Measurements from ENCODE around the gene SNX13.

The SNX13 gene

GRCh38 chr7:17769918-17770317 is 170.4 kb downstream of the SNX13 start:
- Histone ChIP-seq H3K27me3 (replicated peaks in 2 of 5; ENCODE audit: control insufficient read depth in 4 of 5, insufficient read depth in 5 of 5, low read length in 4 of 5) (no peaks in the 10 kb centered on the region), H3K27ac (ENCODE audit: insufficient read depth in 1 of 2, low read depth in 1 of 2, low read length in 2 of 2, poor library complexity in 1 of 2, severe bottlenecking in 2 of 2) (no peak overlapping the region), H3K4me3 (ENCODE audit: control insufficient read depth in 1 of 7, extremely low read depth in 1 of 7, insufficient read depth in 4 of 7, low read depth in 2 of 7, low read length in 6 of 7) (no peak overlapping the region), H3K36me3 (ENCODE audit: control insufficient read depth in 4 of 4, insufficient read depth in 4 of 4, low read length in 3 of 4) (no peaks in the 10 kb centered on the region), H3K9me3 (ENCODE audit: control extremely low read depth in 1 of 5, control insufficient read depth in 4 of 5, insufficient read depth in 2 of 5, low read depth in 1 of 5, low read length in 4 of 5) (no peaks in the 10 kb centered on the region), H3K4me1 (ENCODE audit: control extremely low read depth in 1 of 4, control insufficient read depth in 4 of 4, insufficient read depth in 4 of 4, low read length in 3 of 4) (peaks cover 3 to 21% (median 7%) of the 10 kb centered on the region in 4 experiments)
- DNase-seq: peak; percentile 74 to 89 (median 89)
- CTCF ChIA-PET: interaction anchor here (0.9 to 2.5 kb wide), 20 partner anchors 11 to 581 kb away, joined by 3 to 10 read pairs (median 4); no protein-coding TSS in a partner anchor
- no CpG with 5 or more reads among the region's 2 CpGs for WGBS (ENCODE audit: insufficient coverage)
- POLR2A ChIA-PET: no interaction called here

GRCh38 chr7:17758008-17758407 is 182.3 kb downstream of the SNX13 start:
- 100% methylated on average over 3 of the region's 3 CpGs for WGBS (ENCODE audit: insufficient coverage)
- POLR2A ChIA-PET: no interaction called here
- Histone ChIP-seq H3K36me3 (ENCODE audit: control insufficient read depth in 4 of 4, insufficient read depth in 4 of 4, low read length in 3 of 4) (no peaks in the 10 kb centered on the region), H3K27me3 (replicated peaks in 2 of 5; ENCODE audit: control insufficient read depth in 4 of 5, insufficient read depth in 5 of 5, low read length in 4 of 5) (no peaks in the 10 kb centered on the region), H3K27ac (ENCODE audit: insufficient read depth in 1 of 2, low read depth in 1 of 2, low read length in 2 of 2, poor library complexity in 1 of 2, severe bottlenecking in 2 of 2) (no peak overlapping the region), H3K4me3 (ENCODE audit: control insufficient read depth in 1 of 7, extremely low read depth in 1 of 7, insufficient read depth in 4 of 7, low read depth in 2 of 7, low read length in 6 of 7) (no peak overlapping the region), H3K9me3 (ENCODE audit: control extremely low read depth in 1 of 5, control insufficient read depth in 4 of 5, insufficient read depth in 2 of 5, low read depth in 1 of 5, low read length in 4 of 5) (peaks cover under 1 to 11% (median 4%) of the 10 kb centered on the region in 5 experiments), H3K4me1 (ENCODE audit: control extremely low read depth in 1 of 4, control insufficient read depth in 4 of 4, insufficient read depth in 4 of 4, low read length in 3 of 4) (no peaks in the 10 kb centered on the region)
- DNase-seq: no peak
- CTCF ChIA-PET: interaction anchor here (1.9 kb wide), 1 partner anchor 12 kb away, joined by 5 read pairs; no protein-coding TSS in a partner anchor

- H3K27ac ChIP-seq (ENCODE audit: insufficient read depth in 1 of 2, low read depth in 1 of 2, low read length in 2 of 2, poor library complexity in 1 of 2, severe bottlenecking in 2 of 2): no peak overlapping the region
- no CpG with 5 or more reads among the region's 2 CpGs for WGBS (ENCODE audit: insufficient coverage)
Measured at GRCh38 chr7:17746020-17746530, 194.2 kb downstream of the SNX13 start.

GRCh38 chr7:17745610-17746009 is 194.7 kb downstream of the SNX13 start:
- H3K27me3 ChIP-seq (replicated peaks in 2 of 5; ENCODE audit: control insufficient read depth in 4 of 5, insufficient read depth in 5 of 5, low read length in 4 of 5): no peaks in the 10 kb centered on the region
- peak in 1 of 3 donors; percentile 35 for DNase-seq
- H3K4me1 ChIP-seq (ENCODE audit: control extremely low read depth in 1 of 4, control insufficient read depth in 4 of 4, insufficient read depth in 4 of 4, low read length in 3 of 4): peaks cover 0 to 17% (median 5%) of the 10 kb centered on the region in 4 experiments
- H3K4me3 ChIP-seq (ENCODE audit: control insufficient read depth in 1 of 7, extremely low read depth in 1 of 7, insufficient read depth in 4 of 7, low read depth in 2 of 7, low read length in 6 of 7): no peak overlapping the region
- H3K36me3 ChIP-seq (ENCODE audit: control insufficient read depth in 4 of 4, insufficient read depth in 4 of 4, low read length in 3 of 4): no peaks in the 10 kb centered on the region
- ChIA-PET POLR2A (no interaction called here), CTCF (interaction anchor here (1.5 kb wide), 1 partner anchor 14 kb away, joined by 3 read pairs; no protein-coding TSS in a partner anchor)
- no peaks in the 10 kb centered on the region for H3K9me3 ChIP-seq (ENCODE audit: control extremely low read depth in 1 of 5, control insufficient read depth in 4 of 5, insufficient read depth in 2 of 5, low read depth in 1 of 5, low read length in 4 of 5)
- no peak overlapping the region for H3K27ac ChIP-seq (ENCODE audit: insufficient read depth in 1 of 2, low read depth in 1 of 2, low read length in 2 of 2, poor library complexity in 1 of 2, severe bottlenecking in 2 of 2)

More at GRCh38 chr7:17746020-17746530, 194.2 kb downstream of the SNX13 start:
- Histone ChIP-seq H3K4me1 (ENCODE audit: control extremely low read depth in 1 of 4, control insufficient read depth in 4 of 4, insufficient read depth in 4 of 4, low read length in 3 of 4) (peaks cover 0 to 17% (median 5%) of the 10 kb centered on the region in 4 experiments), H3K9me3 (ENCODE audit: control extremely low read depth in 1 of 5, control insufficient read depth in 4 of 5, insufficient read depth in 2 of 5, low read depth in 1 of 5, low read length in 4 of 5) (no peaks in the 10 kb centered on the region), H3K4me3 (ENCODE audit: control insufficient read depth in 1 of 7, extremely low read depth in 1 of 7, insufficient read depth in 4 of 7, low read depth in 2 of 7, low read length in 6 of 7) (no peak overlapping the region), H3K36me3 (ENCODE audit: control insufficient read depth in 4 of 4, insufficient read depth in 4 of 4, low read length in 3 of 4) (no peaks in the 10 kb centered on the region), H3K27me3 (replicated peaks in 2 of 5; ENCODE audit: control insufficient read depth in 4 of 5, insufficient read depth in 5 of 5, low read length in 4 of 5) (no peaks in the 10 kb centered on the region)
- ChIA-PET POLR2A (no interaction called here), CTCF (interaction anchor here (1.5 kb wide), 1 partner anchor 14 kb away, joined by 3 read pairs; no protein-coding TSS in a partner anchor)
- no peak for DNase-seq

GRCh38 chr7:17743316-17743715 is 197.0 kb downstream of the SNX13 start:
- peak in 2 of 3 donors; percentile 56 to 74 for DNase-seq
- CTCF ChIA-PET: interaction anchor here (1.3 kb wide), 1 partner anchor 27 kb away, joined by 6 read pairs; no protein-coding TSS in a partner anchor
- Histone ChIP-seq H3K4me3 (ENCODE audit: control insufficient read depth in 1 of 7, extremely low read depth in 1 of 7, insufficient read depth in 4 of 7, low read depth in 2 of 7, low read length in 6 of 7) (no peak overlapping the region), H3K27ac (ENCODE audit: insufficient read depth in 1 of 2, low read depth in 1 of 2, low read length in 2 of 2, poor library complexity in 1 of 2, severe bottlenecking in 2 of 2) (no peak overlapping the region), H3K4me1 (ENCODE audit: control extremely low read depth in 1 of 4, control insufficient read depth in 4 of 4, insufficient read depth in 4 of 4, low read length in 3 of 4) (peaks cover 0 to 17% (median 5%) of the 10 kb centered on the region in 4 experiments), H3K36me3 (ENCODE audit: control insufficient read depth in 4 of 4, insufficient read depth in 4 of 4, low read length in 3 of 4) (no peaks in the 10 kb centered on the region), H3K27me3 (replicated peaks in 2 of 5; ENCODE audit: control insufficient read depth in 4 of 5, insufficient read depth in 5 of 5, low read length in 4 of 5) (no peaks in the 10 kb centered on the region), H3K9me3 (ENCODE audit: control extremely low read depth in 1 of 5, control insufficient read depth in 4 of 5, insufficient read depth in 2 of 5, low read depth in 1 of 5, low read length in 4 of 5) (no peaks in the 10 kb centered on the region)
- POLR2A ChIA-PET: interaction anchor here (0.7 kb wide), 1 partner anchor 11 kb away, joined by 4 read pairs; no protein-coding TSS in a partner anchor
- no CpG with 5 or more reads among the region's 3 CpGs for WGBS (ENCODE audit: insufficient coverage)

- no peak for DNase-seq
- Histone ChIP-seq H3K36me3 (ENCODE audit: control insufficient read depth in 4 of 4, insufficient read depth in 4 of 4, low read length in 3 of 4) (no peaks in the 10 kb centered on the region), H3K27me3 (replicated peaks in 2 of 5; ENCODE audit: control insufficient read depth in 4 of 5, insufficient read depth in 5 of 5, low read length in 4 of 5) (no peaks in the 10 kb centered on the region), H3K9me3 (ENCODE audit: control extremely low read depth in 1 of 5, control insufficient read depth in 4 of 5, insufficient read depth in 2 of 5, low read depth in 1 of 5, low read length in 4 of 5) (no peaks in the 10 kb centered on the region), H3K27ac (ENCODE audit: insufficient read depth in 1 of 2, low read depth in 1 of 2, low read length in 2 of 2, poor library complexity in 1 of 2, severe bottlenecking in 2 of 2) (no peak overlapping the region), H3K4me1 (ENCODE audit: control extremely low read depth in 1 of 4, control insufficient read depth in 4 of 4, insufficient read depth in 4 of 4, low read length in 3 of 4) (peaks cover 0 to 17% (median 5%) of the 10 kb centered on the region in 4 experiments), H3K4me3 (ENCODE audit: control insufficient read depth in 1 of 7, extremely low read depth in 1 of 7, insufficient read depth in 4 of 7, low read depth in 2 of 7, low read length in 6 of 7) (no peak overlapping the region)
- WGBS (ENCODE audit: insufficient coverage): 100% methylated on average over 2 of the region's 2 CpGs
- POLR2A ChIA-PET: no interaction called here
- CTCF ChIA-PET: interaction anchor here (1.4 kb wide), 1 partner anchor 35 kb away, joined by 3 read pairs; no protein-coding TSS in a partner anchor
Measured at GRCh38 chr7:17741426-17741825, 198.9 kb downstream of the SNX13 start.

Measured in common myeloid progenitor, CD34-positive (primary cell).